H9 (cell line): ENCODE results near the gene CAMTA1. TPM values are rescaled to one million over a fixed set of nuclear protein-coding genes. Genes with fewer than 3 reads are reported as not detected.

ENCODE experiments used
- DNase-seq: peaks from one replicate; pipeline ENCODE4 v3.0.0-alpha.2; 2017
- H2AFZ ChIP-seq: one replicate; pipeline ENCODE4 v1.6.1; 2013; ENCODE audit warnings: mild to moderate bottlenecking, low read length, control low read depth, moderate library complexity
- H2AK5ac ChIP-seq: 2 replicates; pipeline ENCODE4 v1.6.1; 2013; ENCODE audit warnings: low read length, control low read depth, mixed read lengths; ENCODE audit not compliant: insufficient read length
- H2BK120ac ChIP-seq: one replicate; pipeline ENCODE4 v1.6.1; 2013; ENCODE audit warnings: low read depth, mild to moderate bottlenecking, low read length, control low read depth, inconsistent platforms; ENCODE audit not compliant: poor library complexity, severe bottlenecking
- H2BK12ac ChIP-seq: 2 replicates; pipeline ENCODE4 v1.6.1; 2013; ENCODE audit warnings: low read length, control low read depth, mixed read lengths, low read depth; ENCODE audit not compliant: insufficient read length
- H2BK15ac ChIP-seq: 2 replicates; pipeline ENCODE4 v1.6.1; 2013; ENCODE audit warnings: low read depth, low read length, control low read depth
- H2BK20ac ChIP-seq: one replicate; pipeline ENCODE4 v1.6.1; 2013; ENCODE audit warnings: low read depth, mild to moderate bottlenecking, low read length, control low read depth, inconsistent platforms; ENCODE audit not compliant: poor library complexity, severe bottlenecking
- H2BK5ac ChIP-seq: 2 replicates; pipeline ENCODE4 v1.6.1; 2013; ENCODE audit warnings: low read length, control low read depth, mixed read lengths; ENCODE audit not compliant: insufficient read length
- H3K14ac ChIP-seq: 2 replicates; pipeline ENCODE4 v1.6.1; 2013; ENCODE audit warnings: low read length, control low read depth; ENCODE audit not compliant: insufficient read depth
- H3K18ac ChIP-seq: 2 replicates; pipeline ENCODE4 v1.6.1; 2013; ENCODE audit warnings: low read depth, mild to moderate bottlenecking, mixed read lengths, low read length, control low read depth; ENCODE audit not compliant: insufficient read length
- H3K23ac ChIP-seq: 2 replicates; pipeline ENCODE4 v1.6.1; 2013; ENCODE audit warnings: low read length, control low read depth, mixed read lengths, low read depth; ENCODE audit not compliant: insufficient read length
- H3K23me2 ChIP-seq: 2 replicates; pipeline ENCODE4 v1.6.1; 2013; ENCODE audit warnings: low read depth, mild to moderate bottlenecking, mixed read lengths, low read length, control low read depth; ENCODE audit not compliant: insufficient read length, poor library complexity, severe bottlenecking
- H3K27ac ChIP-seq: 2 replicates; pipeline ENCODE4 v1.5.1; 2013; ENCODE audit warnings: low read length, control low read depth, mixed read lengths, low read depth; ENCODE audit not compliant: insufficient read length
- H3K27me3 ChIP-seq: 2 replicates; pipeline ENCODE4 v1.6.1; 2013; ENCODE audit warnings: low read length, control low read depth, inconsistent platforms; ENCODE audit not compliant: insufficient read depth
- H3K4ac ChIP-seq: 2 replicates; pipeline ENCODE4 v1.6.1; 2013; ENCODE audit warnings: low read depth, mild to moderate bottlenecking, control low read depth, inconsistent platforms, low read length, moderate library complexity
- H3K4me1 ChIP-seq: 2 replicates; pipeline ENCODE4 v1.6.1; 2013; ENCODE audit warnings: low read length, control low read depth, inconsistent platforms; ENCODE audit not compliant: insufficient read depth
- H3K4me2 ChIP-seq: 2 replicates; pipeline ENCODE4 v1.6.1; 2013; ENCODE audit warnings: low read length, control low read depth, mixed read lengths; ENCODE audit not compliant: insufficient read length, insufficient read depth
- H3K56ac ChIP-seq: 2 replicates; pipeline ENCODE4 v1.6.1; 2013; ENCODE audit warnings: low read depth, mild to moderate bottlenecking, mixed read lengths, low read length, control low read depth; ENCODE audit not compliant: insufficient read length
- H3K79me1 ChIP-seq: 2 replicates; pipeline ENCODE4 v1.6.1; 2013; ENCODE audit warnings: low read depth, mild to moderate bottlenecking, moderate library complexity, low read length, control low read depth, inconsistent platforms; ENCODE audit not compliant: insufficient read depth, poor library complexity, severe bottlenecking
- H3K79me2 ChIP-seq: 2 replicates; pipeline ENCODE4 v1.6.1; 2013; ENCODE audit warnings: low read length, control low read depth, inconsistent platforms; ENCODE audit not compliant: insufficient read depth
- H3K9ac ChIP-seq: 2 replicates; pipeline ENCODE4 v1.6.1; 2013; ENCODE audit warnings: low read length, control low read depth, mixed read lengths; ENCODE audit not compliant: insufficient read length; ENCODE audit errors: extremely low read depth
- H3K9me3 ChIP-seq: one replicate; pipeline ENCODE4 v1.6.1; 2013; ENCODE audit warnings: low read depth, low read length, inconsistent platforms; ENCODE audit not compliant: control insufficient read depth
- H3T11ph ChIP-seq: one replicate; pipeline ENCODE4 v1.6.1; 2013; ENCODE audit warnings: mild to moderate bottlenecking, low read length, control low read depth, inconsistent platforms
- H4K20me1 ChIP-seq: one replicate; pipeline ENCODE4 v1.6.1; 2013; ENCODE audit not compliant: control insufficient read depth, insufficient read length, insufficient read depth
- H4K5ac ChIP-seq: 2 replicates; pipeline ENCODE4 v1.6.1; 2013; ENCODE audit warnings: low read depth, mild to moderate bottlenecking, mixed read lengths, low read length, control low read depth; ENCODE audit not compliant: insufficient read length
- H4K8ac ChIP-seq: replicated peaks from 2 replicates; pipeline ENCODE4 v1.6.1; 2013; ENCODE audit warnings: low read length, control low read depth, mixed read lengths, low read depth; ENCODE audit not compliant: insufficient read length
- H4K91ac ChIP-seq: 2 replicates; pipeline ENCODE4 v1.6.1; 2013; ENCODE audit warnings: low read depth, mild to moderate bottlenecking, moderate library complexity, mixed read lengths, low read length, control low read depth; ENCODE audit not compliant: insufficient read length
- H3K27ac Mint-ChIP-seq, 3 experiments: 2 replicates in 2 of 3; 3 replicates in 1 of 3; pipeline ENCODE4 v1.8.0; 2020 to 2021; ENCODE audit warnings: mixed read lengths in 3 of 3, mild to moderate bottlenecking in 1 of 3, moderate library complexity in 1 of 3
- H3K27me3 Mint-ChIP-seq: 2 replicates; pipeline ENCODE4 v1.8.0; 2021; ENCODE audit warnings: low read depth, mild to moderate bottlenecking, moderate library complexity, mixed read lengths
- H3K36me3 Mint-ChIP-seq, 3 experiments: 2 replicates in 2 of 3; 3 replicates in 1 of 3; pipeline ENCODE4 v1.8.0; 2020 to 2021; ENCODE audit warnings: low read depth in 3 of 3, mixed read lengths in 3 of 3; ENCODE audit not compliant: insufficient read depth in 1 of 3
- H3K4me1 Mint-ChIP-seq, 2 experiments: 2 replicates each; pipeline ENCODE4 v1.8.0; 2020; ENCODE audit warnings: mixed read lengths in 2 of 2
- H3K4me3 Mint-ChIP-seq, 2 experiments: 2 replicates in 1 of 2; 3 replicates in 1 of 2; pipeline ENCODE4 v1.8.0; 2020 to 2021; ENCODE audit warnings: mild to moderate bottlenecking in 2 of 2, mixed read lengths in 2 of 2, moderate library complexity in 1 of 2
- H3K9me3 Mint-ChIP-seq, 2 experiments: 2 replicates in 1 of 2; 3 replicates in 1 of 2; pipeline ENCODE4 v1.8.0; 2020; ENCODE audit warnings: mild to moderate bottlenecking in 2 of 2, mixed read lengths in 2 of 2, moderate library complexity in 1 of 2
- WGBS: extraction: QIAGEN DNeasy Blood & Tissue Kit; methylation state at CpG from one replicate; pipeline ENCODE4 v1.1.7; 2013; ENCODE audit warnings: missing lambda C conversion rate, low lambda C conversion rate, mixed read lengths; ENCODE audit not compliant: insufficient read length; ENCODE audit errors: extremely low coverage; 5-methylcytosine and 5-hydroxymethylcytosine counted together
- total RNA-seq: library from RNA; stranded (reverse); gene quantifications from 2 replicates; pipeline ENCODE4 v1.2.1, GENCODE V29; 2021
- TF ChIP-seq, protein P1 (sequence below): fragments of 200-600 bp; sonication (generic); conservative IDR thresholded peaks from 3 replicates; pipeline ENCODE4 v1.8.0; 2021; ENCODE audit warnings: antibody characterized with exemption, mild to moderate bottlenecking

Gene CAMTA1
- total RNA-seq, 1 experiment from 2014 or later = 115 TPM

DNA sequence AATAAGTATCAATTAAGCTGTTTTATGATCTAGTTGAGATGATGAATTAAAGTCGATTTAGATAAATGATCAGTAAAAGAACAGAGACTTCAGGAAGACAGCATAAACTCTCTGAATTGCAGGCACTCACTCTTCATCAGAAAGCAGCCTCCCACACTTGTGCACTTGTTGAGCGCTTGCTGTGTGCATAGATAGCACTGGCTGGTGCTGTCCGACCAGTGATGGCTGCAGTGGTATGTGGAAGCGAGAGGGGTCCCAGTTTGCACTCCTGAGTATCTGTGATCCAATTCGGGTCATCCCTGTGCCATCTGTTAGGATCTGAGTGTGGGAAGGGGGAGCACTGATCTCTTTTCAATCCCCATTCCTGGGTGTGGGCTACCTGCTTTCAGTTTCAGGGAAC is 137.8 kb downstream of the CAMTA1 start:
- Mint-ChIP-seq H3K4me1 (peaks cover 12 to 25% of the 10 kb centered on the region in 2 experiments), H3K27ac (no peak overlapping the region), H3K36me3 (peaks cover 16 to 32% (median 19%) of the 10 kb centered on the region in 3 experiments), H3K4me3 (no peak overlapping the region), H3K9me3 (peaks cover 28 to 31% of the 10 kb centered on the region in 2 experiments), H3K27me3 (peaks cover 9% of the 10 kb centered on the region)
- no peaks in the 10 kb centered on the region for H3K4me1 ChIP-seq
- H2BK12ac ChIP-seq = no peak overlapping the region
- H3K23ac ChIP-seq = no peak overlapping the region
- H3K9ac ChIP-seq = no peak overlapping the region
- WGBS = no CpG with 5 or more reads among the region's 5 CpGs
- H4K8ac ChIP-seq = no peak overlapping the region
- H2AFZ ChIP-seq = no peak overlapping the region
- no peak overlapping the region for H4K5ac ChIP-seq
- no peak for DNase-seq
- no peaks in the 10 kb centered on the region for H3K79me2 ChIP-seq
- no peaks in the 10 kb centered on the region for H3K9me3 ChIP-seq
- no peaks in the 10 kb centered on the region for H3K23me2 ChIP-seq
- H3K27ac ChIP-seq = no peak overlapping the region
- no peak overlapping the region for H2AK5ac ChIP-seq
- no peak overlapping the region for H4K91ac ChIP-seq
- H3K18ac ChIP-seq = no peak overlapping the region
- no peaks in the 10 kb centered on the region for H3K27me3 ChIP-seq
- H3K56ac ChIP-seq = no peak overlapping the region
- no peak overlapping the region for H2BK5ac ChIP-seq
- H3K79me1 ChIP-seq = no peaks in the 10 kb centered on the region
- H2BK15ac ChIP-seq = no peak overlapping the region
- H4K20me1 ChIP-seq = no peaks in the 10 kb centered on the region
- TF ChIP-seq, protein P1, sequence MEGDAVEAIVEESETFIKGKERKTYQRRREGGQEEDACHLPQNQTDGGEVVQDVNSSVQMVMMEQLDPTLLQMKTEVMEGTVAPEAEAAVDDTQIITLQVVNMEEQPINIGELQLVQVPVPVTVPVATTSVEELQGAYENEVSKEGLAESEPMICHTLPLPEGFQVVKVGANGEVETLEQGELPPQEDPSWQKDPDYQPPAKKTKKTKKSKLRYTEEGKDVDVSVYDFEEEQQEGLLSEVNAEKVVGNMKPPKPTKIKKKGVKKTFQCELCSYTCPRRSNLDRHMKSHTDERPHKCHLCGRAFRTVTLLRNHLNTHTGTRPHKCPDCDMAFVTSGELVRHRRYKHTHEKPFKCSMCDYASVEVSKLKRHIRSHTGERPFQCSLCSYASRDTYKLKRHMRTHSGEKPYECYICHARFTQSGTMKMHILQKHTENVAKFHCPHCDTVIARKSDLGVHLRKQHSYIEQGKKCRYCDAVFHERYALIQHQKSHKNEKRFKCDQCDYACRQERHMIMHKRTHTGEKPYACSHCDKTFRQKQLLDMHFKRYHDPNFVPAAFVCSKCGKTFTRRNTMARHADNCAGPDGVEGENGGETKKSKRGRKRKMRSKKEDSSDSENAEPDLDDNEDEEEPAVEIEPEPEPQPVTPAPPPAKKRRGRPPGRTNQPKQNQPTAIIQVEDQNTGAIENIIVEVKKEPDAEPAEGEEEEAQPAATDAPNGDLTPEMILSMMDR = no peak
- no peak overlapping the region for H2BK120ac ChIP-seq
- no peak overlapping the region for H3K4ac ChIP-seq
- no peak overlapping the region for H3K4me2 ChIP-seq
- no peak overlapping the region for H2BK20ac ChIP-seq
- no peak overlapping the region for H3T11ph ChIP-seq
- H3K14ac ChIP-seq = no peak overlapping the region
